ENCODE data around the gene CREBZF. TPM values are rescaled to one million over a fixed set of nuclear protein-coding genes. Genes with fewer than 3 reads are reported as not detected.

Gene CREBZF
- total RNA-seq, 1 experiment from 2014 or later: 54.6 TPM

GRCh38 chr11:85705800-85706199, 40.9 kb upstream of the CREBZF start (continued):
- TF ChIP-seq CTCF (IDR thresholded peaks at IDR 0.05) (no peak), ZSCAN18 (CRISPR knock-in tag; IDR thresholded peaks at IDR 0.05) (no peak), ZNF281 (CRISPR knock-in tag; IDR thresholded peaks at IDR 0.05) (no peak), NR3C1 (CRISPR knock-in tag; conservative IDR thresholded peaks at IDR 0.05; ENCODE audit: low read depth) (no peak)

GRCh38 chr11:85704967-85705366, 40.0 kb upstream of the CREBZF start:
- CTCF ChIA-PET: no interaction called here
- no peak for TF ChIP-seq ZMAT4 (CRISPR knock-in tag; IDR thresholded peaks at IDR 0.05)
- TF ChIP-seq ZNF671 (CRISPR knock-in tag; IDR thresholded peaks at IDR 0.05): no peak
- no peak for TF ChIP-seq MYBL2 (CRISPR knock-in tag; IDR thresholded peaks at IDR 0.05)
- TF ChIP-seq CBFB (CRISPR knock-in tag; IDR thresholded peaks at IDR 0.05; ENCODE audit: low read depth): no peak
- no peak for TF ChIP-seq SP1 (CRISPR knock-in tag; conservative IDR thresholded peaks at IDR 0.05)
- TF ChIP-seq FOXP1 (CRISPR knock-in tag; IDR thresholded peaks at IDR 0.05; ENCODE audit: borderline replicate concordance): no peak
- no peak for TF ChIP-seq PRRX2 (CRISPR knock-in tag; IDR thresholded peaks at IDR 0.05)
- TF ChIP-seq ZNF532 (CRISPR knock-in tag; IDR thresholded peaks at IDR 0.05; ENCODE audit: borderline replicate concordance): no peak
- TF ChIP-seq FOXP4 (CRISPR knock-in tag; IDR thresholded peaks at IDR 0.05): no peak
- TF ChIP-seq CREB1 (CRISPR knock-in tag; IDR thresholded peaks at IDR 0.05): no peak
- ATAC-seq: no peak
- H3K27ac Mint-ChIP-seq: no peak overlapping the region
- DNase-seq (ENCODE audit: low spot score): no peak
- H3K36me3 Mint-ChIP-seq: no peaks in the 10 kb centered on the region
- H3K4me1 Mint-ChIP-seq: peaks cover 2% of the 10 kb centered on the region
- H3K27me3 Mint-ChIP-seq (ENCODE audit: low read depth): no peaks in the 10 kb centered on the region
- peaks cover 5% of the 10 kb centered on the region; the same call in 1 of the 2 replicates for H3K9me3 Mint-ChIP-seq
- POLR2A ChIA-PET: no interaction called here
- H3K4me3 Mint-ChIP-seq: no peak overlapping the region
